ENCODE measurements around the gene ZNF778. TPM values are rescaled to one million over a fixed set of nuclear protein-coding genes. Genes with fewer than 3 reads are reported as not detected.
A peak's percentile ranks its signal among the peaks of the same experiment; 100 is the strongest.

Gene ZNF778
- total and polyA plus RNA-seq, 10 of the 15 experiments (the other 5 are each of a cell fraction or from before 2014, with no cell fraction given): 0.20 to 9.7 (median 4.1) TPM

- no peak for TF ChIP-seq CEBPZ (IDR thresholded peaks at IDR 0.05; ENCODE audit: low read depth, low read length)
These were observed 42.6 kb upstream of the ZNF778 start (continued) for GRCh38 chr16:89174877-89175276.

- ChIA-PET RAD21 (ENCODE audit: unreplicated experiment) (interaction anchor here (1.5 kb wide), 1 partner anchor 235 kb away, joined by 4 read pairs; no protein-coding TSS in a partner anchor), CTCF (no interaction called here), POLR2A (no interaction called here), SMC1A (ENCODE audit: uncharacterized antibody, unreplicated experiment) (no interaction called here)
- Histone ChIP-seq H3K4me3 (no peak overlapping the region), H3K27me3 (replicated peaks in 1 of 2; ENCODE audit: control insufficient read depth in 2 of 2, insufficient read depth in 2 of 2, low read length in 1 of 2) (no peaks in the 10 kb centered on the region; a peak in 2 of 4 replicates), H2AFZ (ENCODE audit: control insufficient read depth, low read depth, low read length) (no peak overlapping the region), H3K9ac (ENCODE audit: control insufficient read depth, insufficient read depth, low read length) (no peak overlapping the region), H3K79me2 (ENCODE audit: control insufficient read depth, insufficient read depth, low read length) (no peaks in the 10 kb centered on the region), H3K27ac (ENCODE audit: control insufficient read depth, insufficient read depth) (no peak overlapping the region), H3K4me2 (ENCODE audit: control insufficient read depth, insufficient read depth) (no peak overlapping the region), H4K20me1 (ENCODE audit: control insufficient read depth, insufficient read depth) (no peaks in the 10 kb centered on the region; the same call in 1 of the 2 replicates), H3K36me3 (ENCODE audit: control insufficient read depth in 2 of 2, insufficient read depth in 2 of 2, low read length in 1 of 2) (no peaks in the 10 kb centered on the region), H3K9me3 (replicated peaks; ENCODE audit: control insufficient read depth, insufficient read depth, low read length) (no peaks in the 10 kb centered on the region), H3K4me1 (ENCODE audit: control insufficient read depth, insufficient read depth, low read length) (peaks cover 2% of the 10 kb centered on the region)
- TF ChIP-seq USF2 (IDR thresholded peaks at IDR 0.05; ENCODE audit: borderline replicate concordance, low read depth, low read length) (no peak), POLR2AphosphoS2 (IDR thresholded peaks at IDR 0.05; ENCODE audit: low read depth, low read length) (no peak), WRNIP1 (IDR thresholded peaks at IDR 0.05; ENCODE audit: borderline replicate concordance, low read depth, low read length) (no peak), USF1 (IDR thresholded peaks at IDR 0.05; ENCODE audit: borderline replicate concordance, extremely low read length, insufficient read depth, low read depth, low read length) (peak; percentile 56), ASH2L (IDR thresholded peaks at IDR 0.05; ENCODE audit: borderline replicate concordance, low read depth) (no peak)
- FAIRE-seq: no peak
- WGBS (ENCODE audit: insufficient coverage, insufficient replicate concordance, low lambda C conversion rate, missing lambda C conversion rate): 11% methylated on average over 19 of the region's 20 CpGs
- in situ Hi-C loops (cut with MboI) (no loop called here), intact Hi-C loops (cut with micrococcal nuclease; ENCODE audit: unreplicated experiment) (no loop called here)
- no peak for DNase-seq (ENCODE audit: low read depth, low spot score)
- no peak for ATAC-seq
- no TSS peak for BruUV-seq (replicated peaks)
These were observed 42.0 kb upstream of the ZNF778 start for GRCh38 chr16:89175280-89176146.

Measured in GM12878 (cell line).